ENCODE measurements around the gene SLC16A5.
A peak's percentile ranks its signal among the peaks of the same experiment; 100 is the strongest.
"Not testable (repeated sequence)": the region's sequence is repeated elsewhere in the genome, so short reads cannot be mapped to it uniquely, and the experiment has no call there.

SLC16A5 gene

DNA sequence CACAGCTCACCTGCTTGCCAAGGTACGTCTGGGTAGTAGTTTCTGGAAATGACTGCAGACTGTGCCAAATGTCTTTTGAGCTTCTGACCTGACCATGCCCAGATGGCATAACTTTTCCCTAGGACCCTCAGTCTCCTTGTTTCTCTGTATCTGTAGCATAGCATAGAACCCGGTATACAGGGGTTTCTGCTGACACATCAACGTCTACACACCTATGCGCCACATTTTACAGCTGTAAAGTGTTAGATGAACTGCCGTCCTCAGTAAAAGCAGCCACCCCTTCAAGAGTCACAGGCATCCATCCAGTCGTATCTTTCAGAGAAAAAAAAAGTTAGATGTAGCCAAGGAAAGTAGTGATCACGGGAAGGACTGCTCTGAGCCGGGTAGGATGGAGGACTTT lies 23.3 kb upstream of the SLC16A5 start:
- no peak for DNase-seq (ENCODE audit: low spot score)

DNA sequence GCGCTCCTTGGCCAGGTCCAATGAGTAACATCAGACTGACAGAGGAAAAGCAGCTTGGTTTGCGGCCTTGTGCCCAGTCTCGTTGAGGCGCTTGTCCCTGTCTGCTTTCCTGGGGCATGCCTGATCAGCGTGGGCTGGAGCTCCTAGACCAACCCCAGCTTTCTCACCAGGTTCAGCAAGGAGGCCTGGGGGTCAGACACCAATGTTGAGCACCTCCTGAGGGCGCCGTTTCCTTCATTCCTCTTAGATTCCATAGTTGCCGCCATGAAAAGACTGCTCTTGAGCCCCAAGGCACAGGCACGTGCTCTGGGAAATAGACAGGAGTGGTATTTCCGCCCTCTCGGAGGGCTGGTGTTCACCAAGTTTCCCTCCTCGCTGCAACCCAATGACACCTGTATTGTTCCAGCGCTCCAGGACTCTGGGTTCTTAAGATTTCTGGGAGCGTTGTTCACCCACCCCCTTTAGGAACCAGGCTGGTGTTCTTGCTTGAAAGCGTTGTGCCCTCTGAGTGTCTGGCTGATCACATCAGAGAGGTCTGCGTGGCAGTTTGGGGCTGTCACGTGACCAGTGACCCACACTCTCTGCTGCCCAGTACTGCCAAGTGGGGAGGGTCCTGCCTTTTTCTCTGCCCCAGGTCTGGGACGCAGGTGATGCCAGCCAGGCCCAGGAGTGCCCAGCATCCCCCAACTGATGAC lies 22.7 kb upstream of the SLC16A5 start:
- no peak for DNase-seq (ENCODE audit: low spot score)

- no peak for DNase-seq (ENCODE audit: low spot score)
These were observed 22.1 kb upstream of the SLC16A5 start for GRCh38 chr17:75065562-75066151.

DNA sequence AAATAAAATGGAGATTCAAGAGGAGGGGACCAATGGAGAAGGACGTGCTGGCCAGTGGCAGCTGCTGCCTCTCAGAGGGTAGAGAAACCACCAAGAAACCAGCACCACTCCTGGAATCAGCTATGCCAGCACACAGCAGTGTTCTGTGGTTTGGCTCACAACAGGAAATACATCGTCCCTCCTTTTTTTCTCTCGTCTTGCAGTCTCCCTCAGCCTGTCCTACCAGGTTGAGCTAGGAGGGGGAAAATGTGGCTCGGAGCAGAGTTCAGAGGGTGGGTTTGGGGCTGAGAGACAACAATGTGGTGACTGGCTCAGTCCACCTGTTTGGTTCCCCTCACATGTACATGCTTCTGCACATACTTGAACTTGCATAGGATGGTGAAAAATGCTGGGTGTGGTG lies 19.9 kb upstream of the SLC16A5 start:
- DNase-seq (ENCODE audit: low spot score), result no peak

GRCh38 chr17:75068750-75069149 lies 19.0 kb upstream of the SLC16A5 start:
- DNase-seq (ENCODE audit: low spot score), result no peak

GRCh38 chr17:75069783-75070182 lies 18.0 kb upstream of the SLC16A5 start:
- DNase-seq (ENCODE audit: low spot score), result no peak

GRCh38 chr17:75071478-75072271 lies 16.1 kb upstream of the SLC16A5 start:
- not testable (repeated sequence) for DNase-seq (ENCODE audit: low spot score)

- not testable (repeated sequence) for DNase-seq (ENCODE audit: low spot score)
These were observed 14.8 kb upstream of the SLC16A5 start for GRCh38 chr17:75072909-75073308.

GRCh38 chr17:75073618-75074047 lies 14.1 kb upstream of the SLC16A5 start:
- no peak for DNase-seq (ENCODE audit: low spot score)

GRCh38 chr17:75074532-75074931 lies 13.2 kb upstream of the SLC16A5 start:
- no peak for DNase-seq (ENCODE audit: low spot score)

GRCh38 chr17:75075597-75076336 lies 12.0 kb upstream of the SLC16A5 start:
- no peak for DNase-seq (ENCODE audit: low spot score)

DNA sequence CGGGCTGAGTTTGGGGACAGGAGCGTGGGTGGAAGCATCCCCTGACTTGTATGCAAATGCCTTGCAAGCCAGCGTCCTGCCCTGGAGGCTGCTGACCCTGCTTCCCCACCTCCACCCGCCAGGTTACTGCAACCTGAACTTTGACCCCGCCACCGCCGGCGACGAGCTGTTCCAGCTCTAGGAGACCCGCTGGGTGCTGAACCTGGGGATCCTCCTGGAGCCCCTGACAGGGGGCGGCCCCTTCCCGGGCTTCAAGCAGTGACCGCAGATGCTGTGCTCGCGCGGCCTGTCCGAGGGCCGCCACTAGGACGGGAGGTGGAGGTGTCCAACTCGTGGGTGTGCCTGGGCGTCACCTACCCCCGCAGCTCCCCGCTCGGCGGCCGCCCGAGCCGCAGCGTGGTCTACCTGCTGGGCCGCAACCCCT lies 10.7 kb upstream of the SLC16A5 start:
- no peak for DNase-seq (ENCODE audit: low spot score)

DNA sequence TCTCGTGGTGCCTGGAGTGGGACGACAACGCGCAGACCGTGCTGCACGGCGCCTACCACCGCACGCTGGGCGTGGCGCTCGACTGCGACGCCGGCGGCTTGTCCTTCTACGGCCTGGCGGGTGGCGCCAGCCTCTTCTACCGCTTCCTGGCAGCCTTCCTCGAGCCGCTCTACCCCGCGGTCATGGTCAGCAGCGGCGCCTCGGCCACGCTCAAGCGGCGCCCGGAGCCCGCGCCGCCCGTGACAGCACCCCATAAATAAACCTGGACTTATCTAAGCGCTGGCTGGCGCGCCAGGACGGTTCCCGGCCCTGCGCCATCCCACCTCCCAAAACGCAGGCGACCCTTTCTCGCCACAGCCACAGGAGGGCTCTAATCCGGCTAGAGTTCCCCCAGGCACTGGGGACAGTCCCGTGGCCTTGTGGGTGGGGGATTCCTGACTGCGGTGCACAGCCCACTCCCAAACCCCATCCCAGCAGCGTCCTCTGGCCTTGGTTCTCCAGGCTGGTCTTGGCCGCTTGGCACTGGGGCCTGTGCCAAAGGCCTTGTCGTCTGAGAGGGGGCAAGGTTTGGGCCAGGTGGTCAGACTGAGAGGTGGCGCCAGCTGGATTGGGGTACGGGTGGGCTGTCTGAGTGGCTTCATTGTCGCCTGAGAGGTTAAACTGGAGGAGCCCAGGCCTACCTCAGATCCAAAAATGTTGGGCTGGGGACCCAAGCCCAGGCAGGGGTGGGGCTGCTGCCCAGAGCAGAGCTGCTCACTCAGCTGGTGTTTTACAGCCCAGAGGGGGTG lies 10.1 kb upstream of the SLC16A5 start:
- peak; percentile 50 for DNase-seq (ENCODE audit: low spot score)

DNA sequence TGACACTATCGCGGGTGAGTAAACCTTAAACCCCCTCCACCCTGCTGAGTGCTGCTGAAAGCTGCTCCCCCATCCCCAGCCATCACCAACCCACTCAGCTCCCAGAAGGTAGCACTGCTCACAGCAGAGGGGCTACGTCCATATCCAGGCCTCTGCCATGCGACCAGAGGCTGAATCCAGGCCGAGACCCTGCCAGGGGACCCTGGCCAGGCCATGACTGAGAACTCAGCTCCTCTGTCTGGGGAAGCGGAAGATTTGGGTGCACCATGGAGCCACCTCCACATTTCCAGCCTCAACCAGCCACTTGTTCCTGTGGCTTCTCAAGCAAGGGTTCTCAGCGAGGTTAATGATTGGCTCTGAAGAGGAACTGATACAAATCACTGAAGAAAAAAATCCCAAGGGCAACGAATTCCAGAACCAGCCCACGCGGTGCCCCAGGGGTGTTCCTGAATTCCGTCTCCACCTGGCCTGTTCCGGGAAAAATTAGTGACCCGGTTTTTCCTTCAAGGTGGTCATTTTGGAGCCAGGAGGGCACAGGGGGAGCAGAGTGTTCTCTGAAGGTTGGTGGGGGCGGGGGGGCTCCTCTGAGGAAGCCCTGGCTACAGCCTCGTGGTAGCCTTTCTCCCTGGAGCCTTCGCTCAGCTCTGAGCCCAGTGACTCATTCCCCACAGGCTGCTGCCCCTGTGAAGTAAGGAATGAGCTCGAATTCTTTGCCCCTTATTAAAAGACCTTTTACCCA lies 9.3 kb upstream of the SLC16A5 start:
- no peak for DNase-seq (ENCODE audit: low spot score)

- no peak for DNase-seq (ENCODE audit: low spot score)
These were observed 8.8 kb upstream of the SLC16A5 start for GRCh38 chr17:75079023-75079373.

DNA sequence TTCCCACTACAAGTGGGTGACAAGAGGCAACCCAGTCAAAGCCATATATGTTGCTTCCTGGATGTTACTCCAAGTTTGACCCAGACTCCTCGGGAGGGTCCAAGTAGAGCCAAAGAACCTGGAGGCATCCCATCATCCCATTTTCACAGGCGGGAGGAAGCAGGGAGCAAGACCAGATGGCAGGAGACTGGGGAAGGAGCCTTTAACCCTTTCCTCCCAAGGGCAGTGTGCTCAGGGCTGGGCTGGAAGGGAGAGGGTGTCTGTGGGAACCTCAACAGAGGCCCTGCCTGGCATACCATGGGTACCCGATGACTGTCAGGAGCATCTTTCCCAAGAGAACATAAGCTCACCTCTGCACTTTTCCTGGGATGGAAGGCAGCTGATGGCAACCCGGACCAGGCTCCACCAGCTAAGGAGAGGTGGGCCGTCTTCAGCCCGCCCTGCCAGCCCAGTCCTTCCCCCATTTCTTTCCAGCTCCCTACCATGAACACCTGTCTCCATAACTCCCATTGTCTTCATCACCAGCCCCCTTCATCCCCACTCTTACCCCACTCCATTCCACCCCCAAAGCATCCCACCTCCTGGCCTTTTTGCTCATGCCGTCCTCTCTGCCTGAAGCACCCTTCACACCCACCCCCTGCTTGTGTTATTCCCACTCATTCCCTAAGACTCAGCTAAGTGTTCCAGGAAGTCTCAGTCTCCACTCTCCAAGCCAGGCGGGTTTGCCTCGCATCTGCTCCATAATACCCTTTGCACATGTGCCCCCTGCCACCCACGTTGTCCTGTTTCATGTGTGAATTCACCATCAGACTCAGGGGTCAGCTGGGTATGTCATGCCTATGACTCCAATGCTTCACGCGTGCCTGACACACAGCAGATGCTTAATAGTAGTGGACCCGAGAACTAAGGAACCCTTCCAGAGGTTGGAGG lies 5.9 kb upstream of the SLC16A5 start:
- DNase-seq (ENCODE audit: low spot score), result no peak

DNA sequence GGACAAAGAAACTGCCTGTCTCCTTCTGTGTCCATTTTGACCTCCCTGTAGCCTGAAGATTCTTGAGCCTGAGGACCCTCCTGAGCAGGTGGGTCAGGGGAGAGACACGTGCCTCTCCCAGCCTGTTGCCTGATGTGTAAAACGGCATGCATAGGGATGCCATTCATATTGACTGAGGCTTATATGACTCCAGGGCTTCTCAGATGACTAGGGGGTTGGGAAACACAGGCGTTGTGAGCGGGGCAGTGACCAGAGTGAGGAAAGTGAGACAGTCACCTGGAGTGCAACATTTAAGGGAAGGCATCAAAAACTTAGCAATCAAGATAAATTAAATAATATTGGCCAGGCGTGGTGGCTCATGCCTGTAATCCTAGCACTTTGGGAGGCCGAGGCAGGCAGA lies 5.1 kb upstream of the SLC16A5 start:
- DNase-seq (ENCODE audit: low spot score), result no peak

DNA sequence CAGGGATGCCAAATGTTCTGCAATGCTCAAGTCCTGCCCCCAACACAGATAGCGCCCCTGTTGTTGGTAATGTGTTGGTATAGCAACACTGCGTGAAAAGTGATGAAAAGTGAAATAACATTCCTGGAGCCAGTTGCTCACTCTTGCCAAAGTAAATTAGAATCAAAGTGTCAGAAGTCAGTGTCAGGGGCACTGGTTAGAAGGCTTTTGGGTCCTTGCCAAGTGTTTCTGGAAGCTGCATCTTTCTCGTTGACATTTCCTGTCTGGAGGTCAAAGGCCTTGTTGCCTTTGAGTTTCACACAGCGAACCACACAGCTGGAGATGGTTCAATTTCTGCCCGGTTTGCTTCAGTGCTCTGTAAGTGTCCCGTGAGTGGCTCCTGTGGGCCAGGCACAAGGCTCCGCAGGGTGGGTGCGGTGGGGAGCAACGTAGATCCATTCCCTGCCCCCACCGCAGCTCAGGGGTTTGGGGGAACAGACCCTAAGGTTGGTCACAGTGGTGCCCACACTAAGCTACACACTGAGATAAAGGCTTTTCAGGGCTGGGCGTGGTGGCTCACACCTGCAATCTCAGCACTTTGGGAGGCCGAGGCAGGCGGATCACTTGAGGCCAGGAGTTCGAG lies 3.6 kb upstream of the SLC16A5 start:
- DNase-seq (ENCODE audit: low spot score), result no peak

GRCh38 chr17:75086496-75087181 lies 1.1 kb upstream of the SLC16A5 start:
- DNase-seq (ENCODE audit: low spot score), result no peak

Data from globus pallidus (tissue), 1 donor.